AG04449 (cell line): Measurements from ENCODE around the gene CACNB3.

Source experiments
- CTCF ChIA-PET: fragments of 350-600 bp; formaldehyde crosslinking; extraction: SDS; loops from one replicate; lab custom pipeline; 2021; ENCODE audit warnings: antibody characterized with exemption; lab: Yijun Ruan, JAX
- POLR2A ChIA-PET: fragments of 400-600, 350-600 bp; formaldehyde crosslinking; extraction: SDS; loops from one replicate; lab custom pipeline; 2020; ENCODE audit warnings: antibody characterized with exemption, inconsistent platforms; lab: Yijun Ruan, JAX
- DNase-seq: peaks from one replicate; pipeline ENCODE4 v3.0.0-alpha.2; 2010; ENCODE audit warnings: low read depth, low spot score
- H3K4me3 ChIP-seq: 2 replicates; pipeline ENCODE4 v1.5.1; 2011; ENCODE audit warnings: low read depth, mild to moderate bottlenecking, control low read depth, low read length
- TF ChIP-seq, protein P1 (sequence below): IDR thresholded peaks from one replicate; pipeline ENCODE4 v1.5.1; 2011; ENCODE audit warnings: mild to moderate bottlenecking, moderate library complexity, low read length, control low read depth, inconsistent platforms; ENCODE audit not compliant: insufficient read depth; ENCODE audit errors: missing control alignments

The CACNB3 gene

DNA sequence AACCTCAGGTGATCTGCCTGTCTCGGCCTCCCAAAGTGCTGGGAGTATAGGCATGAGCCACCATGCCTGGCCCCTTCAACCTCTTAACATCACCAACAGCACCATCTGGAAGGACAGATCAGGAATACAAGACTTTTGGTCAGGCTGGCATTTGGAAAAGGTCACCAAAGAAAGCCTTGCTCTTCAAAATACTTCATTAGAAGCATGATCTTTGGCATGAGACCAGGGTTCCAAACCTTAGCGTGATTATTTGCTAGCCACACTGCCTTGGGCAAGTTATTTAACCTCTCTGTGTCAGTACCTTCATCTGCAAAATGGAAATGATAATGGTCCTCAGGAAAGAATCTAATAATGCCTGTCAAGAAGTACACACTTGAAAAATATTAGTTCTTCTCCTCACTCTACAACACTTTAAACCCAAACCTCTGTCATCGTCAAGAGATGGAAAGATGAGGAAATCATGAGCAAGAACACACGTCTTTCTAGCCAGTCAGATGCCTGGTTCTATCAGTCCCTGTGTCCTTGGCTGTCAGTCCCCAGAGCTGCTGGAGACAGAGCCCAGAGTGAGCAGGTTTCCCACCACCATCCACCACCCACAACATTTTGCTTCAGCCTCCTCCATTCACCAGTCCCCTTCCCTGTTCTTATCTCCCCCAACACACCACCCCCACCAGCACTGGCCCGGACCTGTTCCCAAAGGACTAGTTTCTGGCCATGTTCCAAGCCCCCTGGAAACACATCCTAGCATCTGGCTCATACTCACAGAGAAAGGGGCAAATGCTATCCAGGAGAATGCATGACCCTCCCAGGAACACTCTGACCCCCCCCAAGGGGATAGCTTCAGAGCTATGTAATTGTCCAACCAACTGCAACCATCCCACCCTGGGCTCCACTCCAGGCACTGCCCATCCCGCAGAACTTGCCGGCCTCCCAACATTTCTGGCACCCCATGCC lies 31.4 kb upstream of the CACNB3 start:
- DNase-seq, result no peak
- CTCF ChIA-PET, result interaction anchor here (1.9 to 15.5 kb wide), 3 partner anchors 9 to 32 kb away, joined by 7 to 601 read pairs (median 41); no protein-coding TSS in a partner anchor
- TF ChIP-seq, protein P1, sequence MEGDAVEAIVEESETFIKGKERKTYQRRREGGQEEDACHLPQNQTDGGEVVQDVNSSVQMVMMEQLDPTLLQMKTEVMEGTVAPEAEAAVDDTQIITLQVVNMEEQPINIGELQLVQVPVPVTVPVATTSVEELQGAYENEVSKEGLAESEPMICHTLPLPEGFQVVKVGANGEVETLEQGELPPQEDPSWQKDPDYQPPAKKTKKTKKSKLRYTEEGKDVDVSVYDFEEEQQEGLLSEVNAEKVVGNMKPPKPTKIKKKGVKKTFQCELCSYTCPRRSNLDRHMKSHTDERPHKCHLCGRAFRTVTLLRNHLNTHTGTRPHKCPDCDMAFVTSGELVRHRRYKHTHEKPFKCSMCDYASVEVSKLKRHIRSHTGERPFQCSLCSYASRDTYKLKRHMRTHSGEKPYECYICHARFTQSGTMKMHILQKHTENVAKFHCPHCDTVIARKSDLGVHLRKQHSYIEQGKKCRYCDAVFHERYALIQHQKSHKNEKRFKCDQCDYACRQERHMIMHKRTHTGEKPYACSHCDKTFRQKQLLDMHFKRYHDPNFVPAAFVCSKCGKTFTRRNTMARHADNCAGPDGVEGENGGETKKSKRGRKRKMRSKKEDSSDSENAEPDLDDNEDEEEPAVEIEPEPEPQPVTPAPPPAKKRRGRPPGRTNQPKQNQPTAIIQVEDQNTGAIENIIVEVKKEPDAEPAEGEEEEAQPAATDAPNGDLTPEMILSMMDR, result no peak
- H3K4me3 ChIP-seq, result peak overlapping the region; percentile 80
- POLR2A ChIA-PET, result no interaction called here

- ChIA-PET POLR2A (no interaction called here), CTCF (interaction anchor here (3.1 to 15.5 kb wide), 2 partner anchors 27 to 33 kb away, joined by 22 to 601 read pairs; no protein-coding TSS in a partner anchor)
- TF ChIP-seq, protein P1, result no peak
- no peak for DNase-seq
- H3K4me3 ChIP-seq, result peak overlapping the region; percentile 80
These were observed 30.3 kb upstream of the CACNB3 start for GRCh38 chr12:48787791-48788523.

DNA sequence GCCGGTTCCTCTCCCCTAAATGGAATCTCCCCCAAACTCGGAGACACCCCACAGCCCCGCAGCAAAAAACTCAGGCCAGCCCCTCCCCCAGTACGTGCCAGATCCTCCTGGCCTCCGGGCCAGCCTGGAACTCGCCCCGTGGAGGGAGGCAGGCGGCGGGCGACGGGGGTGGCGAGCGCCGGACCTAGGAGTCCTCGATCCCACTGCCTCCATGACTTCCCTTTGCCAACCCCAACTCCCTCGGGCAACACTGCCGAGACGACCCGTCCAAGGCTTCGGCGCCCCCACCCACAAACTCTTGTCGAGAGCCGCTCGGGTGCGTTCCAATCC lies 29.8 kb upstream of the CACNB3 start:
- peak overlapping the region; percentile 80 for H3K4me3 ChIP-seq
- CTCF ChIA-PET, result interaction anchor here (1.7 to 15.5 kb wide), 4 partner anchors 9 to 34 kb away, joined by 7 to 601 read pairs (median 15); no protein-coding TSS in a partner anchor
- DNase-seq, result no peak
- TF ChIP-seq, protein P1, result no peak
- POLR2A ChIA-PET, result interaction anchor here (0.5 to 1.2 kb wide), 7 partner anchors 9 to 127 kb away, joined by 3 to 4 read pairs (median 3); partner anchors contain the start of gene KANSL2

DNA sequence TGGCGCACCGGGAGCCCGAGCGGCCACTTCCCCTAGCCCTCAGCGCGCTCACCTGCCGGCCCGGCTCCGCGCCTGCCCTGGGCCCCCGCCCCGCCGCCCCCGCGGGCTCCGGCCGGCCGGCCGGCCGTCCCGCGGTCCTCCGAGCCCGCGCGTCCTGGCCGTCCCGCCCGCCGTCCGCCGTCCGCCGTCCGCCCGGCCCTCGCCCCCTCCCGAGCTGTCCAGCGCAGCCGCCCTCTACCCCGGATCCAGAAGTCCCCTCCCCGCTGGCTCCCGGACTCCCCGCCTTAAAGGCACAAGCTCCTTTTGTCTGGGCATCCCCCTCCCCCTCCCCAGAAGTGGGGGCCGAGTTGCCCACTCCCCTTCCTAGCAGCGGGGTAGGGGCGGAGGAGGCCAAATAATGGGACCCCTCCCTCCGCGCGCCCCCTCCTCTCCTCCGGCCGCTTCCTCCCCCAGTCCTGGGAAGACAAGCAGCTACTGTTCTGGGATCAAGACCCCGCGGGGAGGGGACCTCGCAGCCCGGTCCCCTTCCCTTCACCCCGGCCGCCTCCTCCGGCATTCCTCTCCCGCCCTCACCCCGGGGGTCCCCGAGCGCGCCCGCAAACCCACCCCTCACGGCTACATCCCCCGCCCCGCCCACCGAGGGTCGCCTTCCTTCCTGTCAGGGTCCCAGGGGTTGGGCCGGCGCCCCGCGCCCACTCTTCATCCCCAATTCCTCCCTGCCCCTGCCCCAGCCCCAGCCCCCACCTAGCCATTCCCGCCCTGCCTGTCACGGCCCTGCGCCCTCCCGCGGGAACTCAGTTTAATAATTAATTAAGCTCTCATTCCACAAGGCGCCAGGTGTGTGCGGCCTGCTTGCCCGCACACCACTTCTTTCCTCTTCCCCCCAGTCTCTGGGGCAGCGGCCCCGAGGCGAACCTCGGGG lies 29.2 kb upstream of the CACNB3 start, which contains the start of gene ADCY6:
Gene ADCY6 (minus strand): TSS at position 236 of the 922 bp plus-strand sequence. CDS start 5,655 bp downstream, outside the sequence.
- H3K4me3 ChIP-seq, result peak within 1 kb of the TSS; percentile 80
- no peak for DNase-seq
- ChIA-PET POLR2A (interaction anchor here (0.5 to 1.2 kb wide), 9 partner anchors 9 to 134 kb away, joined by 3 to 4 read pairs (median 3); partner anchors contain the start of gene KANSL2), CTCF (interaction anchor here (1.1 to 15.5 kb wide), 6 partner anchors 9 to 35 kb away, joined by 3 to 601 read pairs (median 8); no protein-coding TSS in a partner anchor)
- TF ChIP-seq, protein P1, result no peak

DNA sequence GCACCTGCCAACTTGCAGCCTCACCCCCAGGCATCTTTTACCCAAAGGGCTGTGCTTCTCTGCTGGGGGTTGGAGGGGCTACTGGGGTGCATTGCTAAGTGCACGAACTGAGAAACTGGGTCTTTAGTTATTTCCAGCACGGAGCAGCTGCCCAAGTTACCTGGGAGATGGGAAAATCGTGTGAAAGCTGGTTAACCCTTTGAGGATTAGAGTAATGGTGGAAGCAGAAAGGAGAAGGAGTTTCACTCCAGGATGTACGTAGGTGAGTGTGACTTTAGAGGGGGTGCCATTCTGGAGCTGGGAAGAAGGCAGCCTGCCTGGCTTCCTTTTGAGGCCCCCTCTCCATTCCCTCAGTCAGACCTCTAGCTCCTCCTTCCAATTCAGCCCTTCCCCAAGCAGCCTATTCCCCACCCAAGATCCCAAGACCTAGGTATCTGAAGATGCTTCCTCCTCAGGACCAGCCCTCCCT lies 28.4 kb upstream of the CACNB3 start:
- H3K4me3 ChIP-seq, result peak overlapping the region; percentile 80
- DNase-seq, result no peak
- ChIA-PET POLR2A (interaction anchor here (0.6 kb wide), 2 partner anchors 10 to 133 kb away, joined by 3 read pairs; no protein-coding TSS in a partner anchor), CTCF (interaction anchor here (1.1 to 15.5 kb wide), 6 partner anchors 8 to 35 kb away, joined by 3 to 601 read pairs (median 8); no protein-coding TSS in a partner anchor)
- TF ChIP-seq, protein P1, result no peak
